ENCODE data around the gene MCM3AP.

The MCM3AP gene

GRCh38 chr21:46273341-46273740, 12.1 kb downstream of the MCM3AP start:
- no peak for DNase-seq (ENCODE audit: low read depth in 2 of 2)

DNA sequence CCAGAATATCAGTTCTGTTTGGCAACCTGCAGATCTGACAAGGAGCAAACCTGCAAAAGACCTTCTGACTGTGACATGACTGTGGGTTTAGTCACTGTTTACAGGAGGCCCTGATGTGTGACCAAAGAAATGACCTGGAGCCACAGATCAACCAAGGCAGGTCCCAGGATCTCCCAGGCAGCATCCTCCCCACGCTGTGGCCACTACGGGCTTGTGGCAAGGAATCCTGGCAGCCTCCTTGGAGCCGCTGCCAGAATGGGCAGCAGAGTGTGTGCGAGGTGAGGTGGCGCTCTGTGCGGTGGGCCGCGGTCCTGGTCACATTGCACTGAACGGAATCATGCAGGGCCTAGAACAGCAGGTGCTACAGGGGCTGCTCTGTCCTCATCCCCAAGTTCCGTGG, 15.9 kb downstream of the MCM3AP start:
- DNase-seq (ENCODE audit: low read depth in 2 of 2), result no peak

GRCh38 chr21:46268371-46268770, 17.0 kb downstream of the MCM3AP start:
- DNase-seq (ENCODE audit: low read depth in 2 of 2), result no peak

GRCh38 chr21:46266946-46267345, 18.5 kb downstream of the MCM3AP start:
- DNase-seq (ENCODE audit: low read depth in 2 of 2), result no peak

- no peak for DNase-seq (ENCODE audit: low read depth in 2 of 2)
Measured at GRCh38 chr21:46265736-46266525, 19.5 kb downstream of the MCM3AP start.

DNA sequence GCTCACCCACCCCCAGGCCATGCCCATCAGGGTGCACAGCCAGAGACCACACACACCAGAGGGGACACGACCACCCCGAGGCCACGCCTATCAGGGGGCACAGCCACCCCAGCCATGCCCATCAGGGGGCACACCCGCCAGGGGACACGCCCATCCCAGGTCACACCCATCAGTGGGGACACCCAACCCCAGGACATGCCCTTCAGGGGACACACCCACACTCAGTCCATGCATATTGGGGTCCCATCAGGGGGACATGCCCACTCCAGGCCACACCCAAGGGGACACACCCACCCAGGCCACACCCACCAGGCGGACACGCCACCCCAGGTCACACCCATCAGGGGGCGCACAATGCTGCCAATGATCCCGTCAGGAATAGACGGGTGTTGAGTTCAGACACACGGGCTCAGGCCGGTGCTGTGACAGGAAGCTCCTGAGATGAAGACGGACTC, 20.7 kb downstream of the MCM3AP start:
- no peak for DNase-seq (ENCODE audit: low read depth in 2 of 2)

DNA sequence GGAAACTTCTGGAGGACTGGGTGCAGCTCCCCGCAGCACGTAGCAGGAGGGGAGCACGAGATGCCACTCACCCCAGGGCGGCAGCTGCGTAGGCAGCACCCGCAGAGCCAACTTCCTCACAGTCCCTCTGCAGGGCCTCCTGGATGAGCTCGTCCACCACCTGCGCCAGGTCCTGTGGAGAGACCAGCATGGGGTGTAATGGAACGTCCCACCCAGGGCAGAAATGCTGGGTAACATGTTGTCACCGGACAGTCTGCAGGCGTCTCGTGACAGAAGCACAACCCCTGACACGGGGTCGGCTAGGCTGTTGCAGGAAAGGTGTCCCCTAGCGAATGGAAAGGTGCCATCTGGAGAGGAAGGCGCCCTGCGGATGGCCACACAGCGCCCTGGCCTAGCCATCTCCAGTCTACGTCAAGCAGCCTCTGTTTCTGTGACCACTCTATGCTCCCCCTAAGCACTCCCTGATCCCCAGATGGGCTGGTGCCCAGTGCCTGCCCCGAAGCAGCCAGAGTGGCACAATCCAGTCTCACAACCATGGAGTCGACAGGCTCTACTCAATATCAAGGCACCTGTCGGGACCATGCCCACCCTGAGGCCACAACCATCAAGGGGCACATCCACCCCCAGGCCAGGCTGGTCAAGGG, 21.2 kb downstream of the MCM3AP start:
- no peak for DNase-seq (ENCODE audit: low read depth in 2 of 2)

- no peak for DNase-seq (ENCODE audit: low read depth in 2 of 2)
Measured at GRCh38 chr21:46256501-46256994, 28.9 kb downstream of the MCM3AP start.

- DNase-seq (ENCODE audit: low read depth in 2 of 2), result no peak
Measured at GRCh38 chr21:46255758-46256337, 29.6 kb downstream of the MCM3AP start.

- no peak for DNase-seq (ENCODE audit: low read depth in 2 of 2)
Measured at GRCh38 chr21:46255166-46255565, 30.2 kb downstream of the MCM3AP start.

GRCh38 chr21:46254208-46254975, 31.0 kb downstream of the MCM3AP start:
- DNase-seq (ENCODE audit: low read depth in 2 of 2), result no peak

DNA sequence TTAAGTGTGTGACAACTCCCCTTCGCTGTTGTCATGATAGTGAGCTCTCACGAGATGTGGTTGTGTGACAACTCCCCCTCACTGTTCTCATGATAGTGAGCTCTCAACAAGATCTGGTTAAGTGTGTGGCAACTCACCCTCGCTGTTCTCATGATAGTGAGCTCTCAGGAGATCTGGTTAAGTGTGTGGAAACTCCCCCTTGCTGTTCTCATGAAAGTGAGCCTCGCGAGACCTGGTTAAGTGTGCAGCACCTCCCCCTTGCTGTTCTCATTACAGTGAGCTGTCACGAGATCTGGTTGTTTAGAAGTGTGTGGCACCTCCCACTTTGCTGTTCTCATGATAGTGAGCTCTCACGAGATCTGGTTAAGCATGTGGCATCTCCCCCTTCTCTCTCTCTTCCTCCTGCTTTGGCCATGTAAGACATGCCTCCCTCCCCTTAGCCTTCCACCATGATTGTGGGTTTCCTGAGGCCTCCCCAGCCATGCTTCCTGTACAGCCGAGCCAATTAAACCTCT, 31.7 kb downstream of the MCM3AP start:
- peak; percentile 3 to 20 for DNase-seq (ENCODE audit: low read depth in 2 of 2)

GRCh38 chr21:46252840-46253239, 32.6 kb downstream of the MCM3AP start:
- no peak for DNase-seq (ENCODE audit: low read depth in 2 of 2)

- DNase-seq (ENCODE audit: low read depth in 2 of 2), result no peak
Measured at GRCh38 chr21:46250146-46250725, 35.2 kb downstream of the MCM3AP start.

DNA sequence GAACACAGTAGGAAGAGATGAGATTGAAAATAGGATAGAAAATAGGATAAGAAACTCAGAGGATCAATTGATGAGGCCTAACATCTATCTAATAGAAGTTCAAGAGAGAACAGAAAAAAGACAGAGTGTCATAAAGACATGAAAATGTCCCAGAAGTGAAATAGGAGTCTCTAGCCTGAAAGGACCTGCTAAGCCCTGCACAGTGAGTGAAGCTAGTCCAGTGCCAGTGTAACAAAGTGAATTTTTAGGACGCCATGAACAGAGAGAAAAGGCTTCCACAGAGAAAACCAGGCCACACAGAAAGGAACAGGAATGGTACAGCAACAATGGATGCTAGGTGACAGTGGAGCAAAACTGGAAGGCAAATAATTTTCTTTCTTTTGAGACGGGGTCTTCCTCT, 36.6 kb downstream of the MCM3AP start:
- DNase-seq (ENCODE audit: low read depth in 2 of 2), result no peak

GRCh38 chr21:46248422-46248782, 37.0 kb downstream of the MCM3AP start:
- DNase-seq (ENCODE audit: low read depth in 2 of 2), result no peak

DNA sequence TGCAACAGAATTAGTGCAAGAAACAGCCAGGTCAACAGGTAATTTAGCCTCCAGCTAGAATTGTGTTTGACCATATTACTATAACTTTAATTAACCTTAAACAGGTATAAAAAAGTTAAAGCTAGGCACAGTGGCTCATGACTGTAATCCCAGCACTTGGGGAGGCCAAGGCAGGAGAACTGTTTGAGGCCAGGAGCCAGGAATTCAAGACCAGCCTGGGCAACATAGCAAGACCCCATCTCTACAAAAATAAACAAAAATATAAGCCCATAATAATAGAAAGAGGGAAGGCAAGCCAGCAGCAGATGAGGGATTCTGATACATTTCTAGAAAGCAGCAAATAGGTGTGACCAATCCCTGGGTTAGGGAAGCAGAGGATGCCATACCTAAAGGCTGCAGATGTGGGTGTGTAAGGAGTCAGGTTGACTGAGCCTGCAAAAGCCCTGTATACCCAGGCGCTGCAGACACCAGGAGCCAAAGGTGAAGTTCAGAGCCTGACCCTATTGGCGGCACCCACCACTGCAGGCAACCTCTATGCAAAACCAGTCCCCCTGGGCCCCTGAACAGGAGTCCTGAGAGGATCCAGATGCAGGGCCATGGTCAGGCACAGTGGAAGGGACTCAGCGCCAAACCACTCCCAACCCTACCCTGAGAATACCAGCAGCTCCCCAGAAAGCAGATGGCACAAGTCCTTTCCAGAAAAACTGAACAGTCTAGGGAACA, 37.6 kb downstream of the MCM3AP start:
- DNase-seq (ENCODE audit: low read depth in 2 of 2), result no peak

DNA sequence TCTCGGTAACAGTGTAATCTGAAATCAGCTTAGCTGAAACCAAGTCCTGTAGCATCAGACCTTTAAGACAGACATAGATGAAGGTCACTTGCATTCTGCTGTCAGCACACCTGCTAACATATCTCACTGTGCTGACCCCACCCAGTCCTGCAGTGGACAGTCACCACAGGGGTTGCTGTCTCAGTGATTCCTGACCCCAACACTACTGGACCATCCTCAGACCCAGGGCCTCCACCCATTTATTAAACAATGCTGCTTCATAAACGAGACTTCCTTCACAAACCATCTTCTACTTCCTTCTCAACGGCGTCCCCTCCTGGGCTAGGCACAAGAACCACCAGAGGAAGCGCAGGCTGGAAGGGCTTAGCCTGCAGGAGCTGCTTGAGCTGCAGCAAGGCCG, 39.1 kb downstream of the MCM3AP start:
- DNase-seq (ENCODE audit: low read depth in 2 of 2), result no peak

- no peak for DNase-seq (ENCODE audit: low read depth in 2 of 2)
Measured at GRCh38 chr21:46245213-46245915, 40.0 kb downstream of the MCM3AP start.

- DNase-seq (ENCODE audit: low read depth in 2 of 2), result no peak
Measured at GRCh38 chr21:46244602-46245001, 40.8 kb downstream of the MCM3AP start.

Data from stimulated activated CD8-positive, alpha-beta memory T cell treated with anti-CD3 and anti-CD28 coated beads, Interleukin-7, amount 100 ng/mL, for 4 hours (primary cell).